B cell (primary cell): ENCODE data around the gene ZSCAN4. TPM values are rescaled to one million over a fixed set of nuclear protein-coding genes. Genes with fewer than 3 reads are reported as not detected.

Experiments used
- ATAC-seq: fragments of 200-7000 bp; cut with Tn5 transposase; one replicate; pipeline ENCODE4 v1.10.0; 2021; ENCODE audit warnings: low read depth, mild to moderate bottlenecking, moderate number of reproducible peaks, moderate library complexity
- CTCF ChIA-PET: fragments of 350-600 bp; sonication (Branson Sonifier 250); formaldehyde crosslinking; loops from one replicate; lab custom pipeline; 2021; ENCODE audit warnings: antibody characterized with exemption, inconsistent platforms; lab: Charles Lee
- POLR2A ChIA-PET: fragments of 350-600 bp; sonication (Branson Sonifier 250); formaldehyde crosslinking; loops from one replicate; lab custom pipeline; 2021; ENCODE audit warnings: antibody characterized with exemption; lab: Charles Lee
- DNase-seq: peaks from one replicate; pipeline ENCODE4 v3.0.0; 2013
- H2AFZ ChIP-seq: 2 replicates; pipeline ENCODE4 v1.6.1; 2012; ENCODE audit warnings: mild to moderate bottlenecking, low read depth, low read length; ENCODE audit not compliant: insufficient read depth, poor library complexity, severe bottlenecking
- H3K27ac ChIP-seq, 2 donors: 1 replicate in 1 of 2; 2 replicates in 1 of 2; pipeline ENCODE4 v1.5.1; 2012 to 2013; ENCODE audit warnings: low read length in 2 of 2, mild to moderate bottlenecking in 2 of 2, moderate library complexity in 1 of 2
- H3K27me3 ChIP-seq, 4 experiments: fragments of 200-600 bp in 1 of 4; sonication (generic) in 1 of 4; replicated peaks in 1 of 4; 1 replicate in 2 of 4; 2 replicates in 2 of 4; pipeline versions ENCODE4 v1.6.1 to v1.7.0; 2013 to 2016; ENCODE audit warnings: low read length in 3 of 4, mild to moderate bottlenecking in 2 of 4, mixed read lengths in 1 of 4, moderate library complexity in 1 of 4; ENCODE audit not compliant: insufficient read depth in 4 of 4, control insufficient read depth in 3 of 4; ENCODE audit errors: control extremely low read depth in 1 of 4
- H3K36me3 ChIP-seq, 2 experiments: replicated peaks in 1 of 2; 1 replicate in 1 of 2; 2 replicates in 1 of 2; pipeline versions ENCODE4 v1.6.1 to v1.7.1; 2013; ENCODE audit warnings: low read length in 1 of 2; ENCODE audit not compliant: insufficient read depth in 2 of 2, control insufficient read depth in 1 of 2; ENCODE audit errors: control extremely low read depth in 1 of 2, extremely low read depth in 1 of 2
- H3K4me1 ChIP-seq, 2 donors: fragments of 200-600 bp in 1 of 2; sonication (generic) in 1 of 2; 1 replicate in 1 of 2; 2 replicates in 1 of 2; pipeline versions ENCODE4 v1.5.1 to v1.6.1; 2013 to 2017; ENCODE audit warnings: low read length in 2 of 2; ENCODE audit not compliant: control insufficient read depth in 2 of 2, insufficient read depth in 2 of 2
- H3K4me2 ChIP-seq: replicated peaks from 2 replicates; pipeline ENCODE3; 2012; ENCODE audit warnings: mild to moderate bottlenecking, low read depth, low read length; ENCODE audit not compliant: poor library complexity, severe bottlenecking
- H3K4me3 ChIP-seq, 5 experiments: fragments of 200-600 bp in 1 of 5; sonication (generic) in 1 of 5; 1 replicate in 3 of 5; 2 replicates in 2 of 5; pipeline versions ENCODE4 v1.5.1 to v1.7.0; 2011 to 2016; ENCODE audit warnings: low read length in 4 of 5, mild to moderate bottlenecking in 4 of 5, low read depth in 2 of 5, control low read depth in 1 of 5, moderate library complexity in 1 of 5; ENCODE audit not compliant: insufficient read depth in 1 of 5; ENCODE audit errors: control extremely low read depth in 1 of 5, extremely low read depth in 1 of 5
- H3K79me2 ChIP-seq: fragments of 200-600 bp; sonication (generic); one replicate; pipeline ENCODE4 v1.6.0; 2016; ENCODE audit warnings: low read length; ENCODE audit not compliant: control insufficient read depth, insufficient read depth
- H3K9ac ChIP-seq: fragments of 200-600 bp; sonication (generic); 2 replicates; pipeline ENCODE4 v1.6.1; 2017; ENCODE audit warnings: mild to moderate bottlenecking, low read length, moderate library complexity
- H3K9me3 ChIP-seq, 3 donors: one replicate each; pipeline versions ENCODE4 v1.6.1 to v1.7.1; 2013; ENCODE audit warnings: low read length in 2 of 3; ENCODE audit not compliant: control insufficient read depth in 2 of 3, insufficient read depth in 1 of 3; ENCODE audit errors: control extremely low read depth in 1 of 3
- H4K20me1 ChIP-seq: 2 replicates; pipeline ENCODE4 v1.6.0; 2012; ENCODE audit warnings: mild to moderate bottlenecking, low read length; ENCODE audit not compliant: insufficient read depth, control insufficient read depth, poor library complexity, severe bottlenecking
- H3K27ac Mint-ChIP-seq: one replicate; pipeline ENCODE4 v1.8.0; 2021; ENCODE audit warnings: mixed read lengths
- H3K27me3 Mint-ChIP-seq: one replicate; pipeline ENCODE4 v1.8.0; 2021; ENCODE audit warnings: mixed read lengths
- H3K4me1 Mint-ChIP-seq: one replicate; pipeline ENCODE4 v1.8.0; 2021; ENCODE audit warnings: mixed read lengths
- H3K4me3 Mint-ChIP-seq: one replicate; pipeline ENCODE4 v1.8.0; 2021; ENCODE audit warnings: mixed read lengths
- H3K9me3 Mint-ChIP-seq: one replicate; pipeline ENCODE4 v1.8.0; 2022; ENCODE audit warnings: mixed read lengths; ENCODE audit not compliant: insufficient read depth
- EZH2 ChIP-seq: IDR thresholded peaks from 2 replicates; pipeline ENCODE4 v1.6.1; 2012; ENCODE audit warnings: borderline replicate concordance, low read depth, mild to moderate bottlenecking, moderate library complexity, low read length; ENCODE audit not compliant: insufficient read depth, poor library complexity, severe bottlenecking
- WGBS: methylation state at CpG from one replicate; pipeline ENCODE4 v1.1.5; 2013; ENCODE audit warnings: missing lambda C conversion rate; ENCODE audit not compliant: insufficient coverage; 5-methylcytosine and 5-hydroxymethylcytosine counted together
- intact Hi-C: fragments of 100-400 bp; cut with micrococcal nuclease; formaldehyde crosslinking; loops from one replicate; pipeline ENCODE4 v1.10.0; 2022
- polyA plus RNA-seq: library from polyadenylated mRNA; depleted of rRNA; stranded (reverse); fragments of >200 nt; gene quantifications from 2 replicates; pipeline ENCODE4 v1.2.3, GENCODE V29; 2012
- total RNA-seq, 2 donors: library from RNA; stranded (reverse); fragments of 120-200 nt in 1 of 2; gene quantifications; 1 replicate in 1 of 2; 2 replicates in 1 of 2; pipeline versions ENCODE4 v1.2.3 to v1.2.4, GENCODE V29; 2013 to 2022
- TF ChIP-seq, protein P1 (sequence below): fragments of 200-600 bp; IDR thresholded peaks from one replicate; pipeline ENCODE4 v1.8.0; 2022; ENCODE audit warnings: antibody characterized with exemption, mild to moderate bottlenecking

The ZSCAN4 gene
- total and polyA plus RNA-seq, 2 donors (not counting 1 experiment from before 2014, with no cell fraction given) = not detected

DNA sequence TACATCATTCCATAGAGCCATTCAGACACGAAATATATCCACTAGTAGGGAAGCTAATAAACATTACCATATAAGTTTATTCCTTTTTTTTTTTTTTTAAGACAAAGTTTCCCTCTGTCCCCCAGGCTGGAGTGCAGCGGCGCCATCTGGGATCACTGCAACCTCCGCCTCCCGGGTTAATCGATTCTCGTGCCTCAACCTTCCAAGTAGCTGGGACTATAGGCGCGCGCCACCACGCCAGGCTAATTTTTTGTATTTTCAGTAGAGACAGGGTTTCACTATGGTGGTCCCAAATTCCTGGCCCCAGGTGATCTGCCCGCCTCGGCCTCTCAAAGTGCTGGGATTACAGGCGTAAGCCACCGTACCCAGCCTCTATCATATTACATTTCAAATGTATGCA lies 40.9 kb downstream of the ZSCAN4 start:
- Histone ChIP-seq H3K9ac (peak overlapping the region; percentile 99), H4K20me1 (peaks cover 15% of the 10 kb centered on the region), H3K36me3 (peaks cover 4 to 16% of the 10 kb centered on the region in 2 experiments), H3K27ac (peak overlapping the region in 1 of 2 donors; percentile 99), H3K79me2 (peaks cover 43% of the 10 kb centered on the region), H3K4me3 (peak overlapping the region; percentile 57 to 96 (median 81)), H3K9me3 (peaks cover 0 to 27% (median 0%) of the 10 kb centered on the region in 3 donors), H3K4me1 (peaks cover 23 to 35% of the 10 kb centered on the region in 2 donors), H3K27me3 (no peaks in the 10 kb centered on the region), H2AFZ (peak overlapping the region; percentile 89), H3K4me2 (peak overlapping the region; percentile 83)
- Mint-ChIP-seq H3K27me3 (no peaks in the 10 kb centered on the region), H3K4me3 (peak overlapping the region; percentile 91), H3K27ac (no peak overlapping the region), H3K4me1 (peaks cover 39% of the 10 kb centered on the region), H3K9me3 (peaks cover 6% of the 10 kb centered on the region)
- ChIA-PET CTCF (interaction anchor here (0.8 kb wide), 1 partner anchor 17 kb away, joined by 3 read pairs; no protein-coding TSS in a partner anchor), POLR2A (interaction anchor here (0.6 to 1.6 kb wide), 8 partner anchors 14 to 558 kb away, joined by 3 to 8 read pairs (median 4); partner anchors contain the start of genes ZNF134, ZNF548, ZNF551 and ZNF671)
- intact Hi-C loops = loop anchor here (1.0 kb wide), 2 partner anchors 18 to 28 kb away; partner anchors contain the start of genes ZNF551 and ZNF671
- TF ChIP-seq EZH2 = no peak
- TF ChIP-seq, protein P1, sequence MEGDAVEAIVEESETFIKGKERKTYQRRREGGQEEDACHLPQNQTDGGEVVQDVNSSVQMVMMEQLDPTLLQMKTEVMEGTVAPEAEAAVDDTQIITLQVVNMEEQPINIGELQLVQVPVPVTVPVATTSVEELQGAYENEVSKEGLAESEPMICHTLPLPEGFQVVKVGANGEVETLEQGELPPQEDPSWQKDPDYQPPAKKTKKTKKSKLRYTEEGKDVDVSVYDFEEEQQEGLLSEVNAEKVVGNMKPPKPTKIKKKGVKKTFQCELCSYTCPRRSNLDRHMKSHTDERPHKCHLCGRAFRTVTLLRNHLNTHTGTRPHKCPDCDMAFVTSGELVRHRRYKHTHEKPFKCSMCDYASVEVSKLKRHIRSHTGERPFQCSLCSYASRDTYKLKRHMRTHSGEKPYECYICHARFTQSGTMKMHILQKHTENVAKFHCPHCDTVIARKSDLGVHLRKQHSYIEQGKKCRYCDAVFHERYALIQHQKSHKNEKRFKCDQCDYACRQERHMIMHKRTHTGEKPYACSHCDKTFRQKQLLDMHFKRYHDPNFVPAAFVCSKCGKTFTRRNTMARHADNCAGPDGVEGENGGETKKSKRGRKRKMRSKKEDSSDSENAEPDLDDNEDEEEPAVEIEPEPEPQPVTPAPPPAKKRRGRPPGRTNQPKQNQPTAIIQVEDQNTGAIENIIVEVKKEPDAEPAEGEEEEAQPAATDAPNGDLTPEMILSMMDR = no peak
- no peak for DNase-seq
- 93% methylated on average over 9 of the region's 15 CpGs for WGBS
- ATAC-seq = no peak

DNA sequence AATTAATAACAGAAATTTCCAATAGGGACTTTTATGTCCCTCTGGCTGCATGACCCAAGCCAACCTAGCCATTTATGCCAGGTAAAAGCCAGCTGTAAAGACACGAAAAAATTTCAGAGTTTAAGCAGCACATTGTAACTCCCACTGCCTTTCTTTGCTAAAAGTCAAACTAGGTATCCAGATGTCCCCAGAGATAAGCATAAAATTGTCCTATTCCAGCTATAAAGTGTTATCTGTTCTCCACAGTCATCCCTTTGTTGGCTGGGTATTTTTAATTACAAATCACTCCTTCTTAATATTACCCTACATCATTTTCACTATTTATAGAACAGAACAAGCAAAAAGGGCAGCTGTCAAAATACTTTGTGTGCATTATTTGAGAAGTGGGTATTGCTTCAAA lies 43.5 kb downstream of the ZSCAN4 start:
- no peak overlapping the region for H2AFZ ChIP-seq
- H3K27ac ChIP-seq = no peak overlapping the region
- peaks cover 17% of the 10 kb centered on the region for H3K79me2 ChIP-seq
- WGBS = 75% methylated on average over 1 of the region's 1 CpG
- no peak overlapping the region for H3K9ac ChIP-seq
- POLR2A ChIA-PET = interaction anchor here (1.3 kb wide), 1 partner anchor 30 kb away, joined by 3 read pairs; the partner anchor contains the start of gene ZNF551
- H3K9me3 Mint-ChIP-seq = peaks cover 5% of the 10 kb centered on the region
- no peaks in the 10 kb centered on the region for H3K27me3 Mint-ChIP-seq
- peaks cover 10 to 18% of the 10 kb centered on the region in 2 donors for H3K4me1 ChIP-seq
- H3K4me3 ChIP-seq = no peak overlapping the region
- ATAC-seq = no peak
- H3K36me3 ChIP-seq = peaks cover 0 to 6% of the 10 kb centered on the region in 2 experiments
- DNase-seq = no peak
- H3K9me3 ChIP-seq = peaks cover 0 to 23% (median 0%) of the 10 kb centered on the region in 3 donors
- intact Hi-C loops = no loop called here
- H4K20me1 ChIP-seq = no peaks in the 10 kb centered on the region
- no peak overlapping the region for H3K4me2 ChIP-seq
- no peak overlapping the region for H3K27ac Mint-ChIP-seq
- TF ChIP-seq, protein P1 = no peak
- TF ChIP-seq EZH2 = no peak
- CTCF ChIA-PET = no interaction called here
- no peaks in the 10 kb centered on the region for H3K27me3 ChIP-seq
- no peak overlapping the region for H3K4me3 Mint-ChIP-seq
- H3K4me1 Mint-ChIP-seq = peaks cover 20% of the 10 kb centered on the region
